ENCODE results near the gene ABCA7. TPM values are rescaled to one million over a fixed set of nuclear protein-coding genes. Genes with fewer than 3 reads are reported as not detected.

ABCA7 gene
- total RNA-seq, 4 donors from 2014 or later: 12.6 to 24.4 (median 18.7) TPM

GRCh38 chr19:1011831-1012333, 28.0 kb upstream of the ABCA7 start:
- no peak for DNase-seq
- 95% methylated on average over 8 of the region's 36 CpGs; no CpG with 5 or more reads in 1 of the 2 donors for WGBS, 2 donors
- Histone ChIP-seq H3K4me3 (no peak overlapping the region), H3K36me3 (peaks cover 44 to 74% (median 45%) of the 10 kb centered on the region in 3 donors), H3K9me3 (no peaks in the 10 kb centered on the region), H3K27ac (no peak overlapping the region), H3K27me3 (no peaks in the 10 kb centered on the region), H3K4me1 (peaks cover 23 to 51% (median 23%) of the 10 kb centered on the region in 3 donors)
- TF ChIP-seq, protein P1, sequence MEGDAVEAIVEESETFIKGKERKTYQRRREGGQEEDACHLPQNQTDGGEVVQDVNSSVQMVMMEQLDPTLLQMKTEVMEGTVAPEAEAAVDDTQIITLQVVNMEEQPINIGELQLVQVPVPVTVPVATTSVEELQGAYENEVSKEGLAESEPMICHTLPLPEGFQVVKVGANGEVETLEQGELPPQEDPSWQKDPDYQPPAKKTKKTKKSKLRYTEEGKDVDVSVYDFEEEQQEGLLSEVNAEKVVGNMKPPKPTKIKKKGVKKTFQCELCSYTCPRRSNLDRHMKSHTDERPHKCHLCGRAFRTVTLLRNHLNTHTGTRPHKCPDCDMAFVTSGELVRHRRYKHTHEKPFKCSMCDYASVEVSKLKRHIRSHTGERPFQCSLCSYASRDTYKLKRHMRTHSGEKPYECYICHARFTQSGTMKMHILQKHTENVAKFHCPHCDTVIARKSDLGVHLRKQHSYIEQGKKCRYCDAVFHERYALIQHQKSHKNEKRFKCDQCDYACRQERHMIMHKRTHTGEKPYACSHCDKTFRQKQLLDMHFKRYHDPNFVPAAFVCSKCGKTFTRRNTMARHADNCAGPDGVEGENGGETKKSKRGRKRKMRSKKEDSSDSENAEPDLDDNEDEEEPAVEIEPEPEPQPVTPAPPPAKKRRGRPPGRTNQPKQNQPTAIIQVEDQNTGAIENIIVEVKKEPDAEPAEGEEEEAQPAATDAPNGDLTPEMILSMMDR (IDR thresholded peaks at IDR 0.05): no peak
- TF ChIP-seq POLR2A (IDR thresholded peaks at IDR 0.05): no peak
- intact Hi-C loops (cut with DNase I): no loop called here

DNA sequence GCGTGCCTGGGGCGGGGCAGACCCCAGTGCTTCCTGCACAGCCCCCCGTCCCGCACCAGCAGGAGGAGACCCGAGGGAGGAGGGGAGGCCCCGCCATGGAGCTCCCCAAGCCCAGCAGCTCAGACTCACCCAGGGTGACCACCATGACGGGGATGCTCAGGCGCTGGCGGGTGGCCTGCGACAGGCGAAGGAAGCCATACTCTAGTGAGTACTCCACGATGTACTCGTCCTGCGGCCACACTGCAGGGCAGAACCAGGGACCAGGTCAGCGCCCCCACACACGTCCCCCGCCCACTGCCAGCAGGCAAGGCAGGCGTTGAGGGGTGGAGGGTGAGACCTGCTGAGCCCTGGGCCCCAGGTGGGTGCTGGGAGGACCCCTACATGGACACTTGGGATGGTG, 27.6 kb upstream of the ABCA7 start:
- TF ChIP-seq, protein P1 (IDR thresholded peaks at IDR 0.05): no peak
- no peak for TF ChIP-seq POLR2A (IDR thresholded peaks at IDR 0.05)
- intact Hi-C loops (cut with DNase I): no loop called here
- no peaks in the 10 kb centered on the region for H3K9me3 ChIP-seq
- H3K36me3 ChIP-seq: peaks cover 44 to 74% (median 45%) of the 10 kb centered on the region in 3 donors
- H3K27ac ChIP-seq: no peak overlapping the region
- 90% methylated on average over 2 of the region's 18 CpGs; no CpG with 5 or more reads in 1 of the 2 donors for WGBS, 2 donors
- peaks cover 27 to 55% (median 28%) of the 10 kb centered on the region in 3 donors for H3K4me1 ChIP-seq
- H3K4me3 ChIP-seq: no peak overlapping the region
- DNase-seq: no peak
- H3K27me3 ChIP-seq: no peaks in the 10 kb centered on the region

GRCh38 chr19:1013218-1013617, 26.7 kb upstream of the ABCA7 start:
- Histone ChIP-seq H3K4me3 (no peak overlapping the region), H3K36me3 (peaks cover 44 to 72% (median 45%) of the 10 kb centered on the region in 3 donors), H3K9me3 (no peaks in the 10 kb centered on the region), H3K27ac (no peak overlapping the region), H3K4me1 (peaks cover 36 to 64% (median 37%) of the 10 kb centered on the region in 3 donors), H3K27me3 (no peaks in the 10 kb centered on the region)
- TF ChIP-seq, protein P1 (IDR thresholded peaks at IDR 0.05): no peak
- no peak for TF ChIP-seq POLR2A (IDR thresholded peaks at IDR 0.05)
- intact Hi-C loops (cut with DNase I): no loop called here
- 90 to 100% methylated on average over 1 to 5 of the region's 10 CpGs for WGBS, 2 donors
- no peak for DNase-seq

- 91 to 100% methylated on average over 4 to 21 of the region's 49 CpGs for WGBS, 2 donors
- H3K4me1 ChIP-seq: peaks cover 48 to 71% (median 49%) of the 10 kb centered on the region in 3 donors
- H3K36me3 ChIP-seq: peaks cover 39 to 60% (median 44%) of the 10 kb centered on the region in 3 donors
- H3K9me3 ChIP-seq: no peaks in the 10 kb centered on the region
- DNase-seq: no peak
- H3K27me3 ChIP-seq: no peaks in the 10 kb centered on the region
- no peak overlapping the region for H3K27ac ChIP-seq
- H3K4me3 ChIP-seq: no peak overlapping the region
- no peak for TF ChIP-seq POLR2A (IDR thresholded peaks at IDR 0.05)
- TF ChIP-seq, protein P1 (IDR thresholded peaks at IDR 0.05): no peak
- intact Hi-C loops (cut with DNase I): no loop called here
Observed at GRCh38 chr19:1014161-1015060, 25.5 kb upstream of the ABCA7 start.
